HepG2 (cell line): Measurements from ENCODE around the gene PRR14. TPM values are rescaled to one million over a fixed set of nuclear protein-coding genes. Genes with fewer than 3 reads are reported as not detected.

Source experiments
- E2F2 ChIP-seq: sonication (generic); formaldehyde crosslinking; IDR thresholded peaks from 2 replicates; pipeline ENCODE4 v1.4.0; 2020; ENCODE audit warnings: missing genetic modification reagents, borderline replicate concordance
- GFI1 ChIP-seq: sonication (generic); formaldehyde crosslinking; IDR thresholded peaks from 2 replicates; pipeline ENCODE4 v1.5.0; 2020; ENCODE audit warnings: missing genetic modification reagents, mild to moderate bottlenecking, borderline replicate concordance
- HNRNPK ChIP-seq: fragments of 200-400 bp; formaldehyde crosslinking; IDR thresholded peaks from 2 replicates; pipeline ENCODE4 v1.6.1; 2018; ENCODE audit warnings: low read length, low read depth, moderate library complexity, mild to moderate bottlenecking; ENCODE audit not compliant: poor library complexity, severe bottlenecking
- HOXA7 ChIP-seq: sonication (generic); formaldehyde crosslinking; IDR thresholded peaks from 2 replicates; pipeline ENCODE4 v1.8.1; 2022; ENCODE audit warnings: mild to moderate bottlenecking, missing genetic modification reagents, moderate library complexity
- ISL2 ChIP-seq: sonication (generic); formaldehyde crosslinking; IDR thresholded peaks from 2 replicates; pipeline ENCODE4 v1.5.0; 2020; ENCODE audit warnings: missing genetic modification reagents
- MLX ChIP-seq: IDR thresholded peaks from 2 replicates; pipeline ENCODE4 v1.6.1; 2016
- MTF2 ChIP-seq: sonication (generic); formaldehyde crosslinking; IDR thresholded peaks from 2 replicates; pipeline ENCODE4 v1.5.0; 2020; ENCODE audit warnings: missing genetic modification reagents, borderline replicate concordance
- MXD3 ChIP-seq: IDR thresholded peaks from 2 replicates; pipeline ENCODE4 v1.6.1; 2016; ENCODE audit warnings: mild to moderate bottlenecking, missing biosample characterization, missing genetic modification reagents
- MYPOP ChIP-seq: sonication (generic); formaldehyde crosslinking; IDR thresholded peaks from 2 replicates; pipeline ENCODE4 v1.8.1; 2023; ENCODE audit warnings: mild to moderate bottlenecking, moderate library complexity, missing genetic modification reagents
- NFE2L2 ChIP-seq: fragments of 150-350 bp; IDR thresholded peaks from 2 replicates; pipeline ENCODE4 v1.6.1; 2014; ENCODE audit warnings: low read length
- NFKB2 ChIP-seq: sonication (generic); formaldehyde crosslinking; IDR thresholded peaks from 2 replicates; pipeline ENCODE4 v1.4.0; 2020; ENCODE audit warnings: missing genetic modification reagents, borderline replicate concordance
- PATZ1 ChIP-seq: sonication (generic); formaldehyde crosslinking; IDR thresholded peaks from 2 replicates; pipeline ENCODE4 v1.4.0; 2020; ENCODE audit warnings: missing genetic modification reagents
- POLR2A ChIP-seq, 2 experiments: IDR thresholded peaks; 2 replicates each; pipeline ENCODE4 v1.6.1; 2011; ENCODE audit warnings: low read depth in 2 of 2, low read length in 2 of 2, mild to moderate bottlenecking in 1 of 2, moderate library complexity in 1 of 2; ENCODE audit not compliant: insufficient read depth in 1 of 2
- SALL2 ChIP-seq: sonication (generic); formaldehyde crosslinking; IDR thresholded peaks from 2 replicates; pipeline ENCODE4 v1.8.1; 2023; ENCODE audit warnings: mild to moderate bottlenecking, missing genetic modification reagents, inconsistent platforms
- YY1 ChIP-seq: IDR thresholded peaks from 2 replicates; pipeline ENCODE4 v1.6.1; 2011; ENCODE audit warnings: low read length, low read depth, moderate library complexity, mild to moderate bottlenecking; ENCODE audit not compliant: insufficient read depth, insufficient replicate concordance
- ZEB1 ChIP-seq: IDR thresholded peaks from 2 replicates; pipeline ENCODE4 v1.6.1; 2012; ENCODE audit warnings: mild to moderate bottlenecking, low read depth, inconsistent platforms; ENCODE audit not compliant: insufficient replicate concordance
- ZMAT3 ChIP-seq: sonication (generic); formaldehyde crosslinking; conservative IDR thresholded peaks from 2 replicates; pipeline ENCODE4 v1.7.0; 2021; ENCODE audit warnings: missing genetic modification reagents
- ZNF10 ChIP-seq: sonication (generic); formaldehyde crosslinking; IDR thresholded peaks from 2 replicates; pipeline ENCODE4 v1.4.0; 2020; ENCODE audit warnings: mild to moderate bottlenecking, low read depth, missing genetic modification reagents, borderline replicate concordance
- ZNF770 ChIP-seq: sonication (generic); formaldehyde crosslinking; IDR thresholded peaks from 2 replicates; pipeline ENCODE4 v1.5.0; 2020; ENCODE audit warnings: mild to moderate bottlenecking, missing genetic modification reagents
- ZNF891 ChIP-seq: sonication (generic); formaldehyde crosslinking; IDR thresholded peaks from 2 replicates; pipeline ENCODE4 v1.5.0; 2020; ENCODE audit warnings: mild to moderate bottlenecking, missing genetic modification reagents
- polyA plus RNA-seq, 8 experiments: library from polyadenylated mRNA; depleted of rRNA in 3 of 8; stranded (reverse) in 7 of 8; unstranded in 1 of 8; fragments of >200 nt; fragmentation: Illumina TruSeq in 4 of 8; extraction: Trizol in 4 of 8; gene quantifications; 2 replicates each; pipeline versions ENCODE4 v1.2.1 to v1.2.3, GENCODE V29; 2011 to 2016; ENCODE audit warnings: low read depth in 4 of 8, missing spikeins in 1 of 8, mixed read lengths in 1 of 8; ENCODE audit not compliant: insufficient read depth in 1 of 8
- total RNA-seq, 5 experiments: library from RNA; depleted of rRNA; stranded (reverse); fragments of >200 nt; fragmentation: Illumina TruSeq; extraction: Trizol; gene quantifications; 2 replicates each; pipeline ENCODE4 v1.2.3, GENCODE V29; 2016; ENCODE audit warnings: low read depth in 1 of 5

Gene PRR14
- total and polyA plus RNA-seq, 2 of the 13 experiments (the other 11 are each of a cell fraction or from before 2014, with no cell fraction given): 8.4 to 11.0 TPM

GRCh38 chr16:30651124-30652004, 604 bp downstream of the PRR14 start (continued):
- TF ChIP-seq MLX (CRISPR knock-in tag): 0 out of 2 replicates have a peak, but pooled peaks have one; percentile 12
- TF ChIP-seq ZNF770 (CRISPR knock-in tag): peak; percentile 23; the same call in 1 of the 2 replicates
- no peak for TF ChIP-seq MYPOP (CRISPR knock-in tag)
- TF ChIP-seq MTF2: 0 out of 2 replicates have a peak, but pooled peaks have one; percentile 2
- 0 out of 2 replicates have a peak, but pooled peaks have one; percentile 24 for TF ChIP-seq NFKB2 (CRISPR knock-in tag)
- 0 out of 2 replicates have a peak, but pooled peaks have one; percentile 33 for TF ChIP-seq ZNF891 (CRISPR knock-in tag)
- TF ChIP-seq HNRNPK: peak; percentile 96
- peak; percentile 42; the same call in 1 of the 2 replicates for TF ChIP-seq E2F2 (CRISPR knock-in tag)
- TF ChIP-seq GFI1 (CRISPR knock-in tag): 0 out of 2 replicates have a peak, but pooled peaks have one; percentile 26
- TF ChIP-seq ISL2 (CRISPR knock-in tag): 0 out of 2 replicates have a peak, but pooled peaks have one; percentile 40
- TF ChIP-seq POLR2A (IDR thresholded peaks at IDR 0.05; ENCODE audit: insufficient read depth in 1 of 2, low read depth in 2 of 2, low read length in 2 of 2): peak in 1 of 2 experiments; percentile 36; a peak in 1 of 4 replicates
- peak; percentile 44 for TF ChIP-seq PATZ1 (CRISPR knock-in tag)
- no peak for TF ChIP-seq HOXA7 (CRISPR knock-in tag)
- peak; percentile 20; the same call in 1 of the 2 replicates for TF ChIP-seq ZMAT3 (CRISPR knock-in tag)
- peak; percentile 76; the same call in 1 of the 2 replicates for TF ChIP-seq MXD3
- TF ChIP-seq YY1: peak; percentile 79
- TF ChIP-seq NFE2L2: no peak
- TF ChIP-seq SALL2: peak; percentile 88
- TF ChIP-seq ZNF10: no peak
- TF ChIP-seq ZEB1: peak; percentile 32
